Fibroblast of the conjunctiva (primary cell): ENCODE results near the gene STK10.
"Not testable (repeated sequence)": the region's sequence is repeated elsewhere in the genome, so short reads cannot be mapped to it uniquely, and the experiment has no call there.

Experiments used
- DNase-seq: peaks from one replicate; pipeline ENCODE4 v3.0.0-alpha.2; 2010; ENCODE audit warnings: low read depth

The STK10 gene

DNA sequence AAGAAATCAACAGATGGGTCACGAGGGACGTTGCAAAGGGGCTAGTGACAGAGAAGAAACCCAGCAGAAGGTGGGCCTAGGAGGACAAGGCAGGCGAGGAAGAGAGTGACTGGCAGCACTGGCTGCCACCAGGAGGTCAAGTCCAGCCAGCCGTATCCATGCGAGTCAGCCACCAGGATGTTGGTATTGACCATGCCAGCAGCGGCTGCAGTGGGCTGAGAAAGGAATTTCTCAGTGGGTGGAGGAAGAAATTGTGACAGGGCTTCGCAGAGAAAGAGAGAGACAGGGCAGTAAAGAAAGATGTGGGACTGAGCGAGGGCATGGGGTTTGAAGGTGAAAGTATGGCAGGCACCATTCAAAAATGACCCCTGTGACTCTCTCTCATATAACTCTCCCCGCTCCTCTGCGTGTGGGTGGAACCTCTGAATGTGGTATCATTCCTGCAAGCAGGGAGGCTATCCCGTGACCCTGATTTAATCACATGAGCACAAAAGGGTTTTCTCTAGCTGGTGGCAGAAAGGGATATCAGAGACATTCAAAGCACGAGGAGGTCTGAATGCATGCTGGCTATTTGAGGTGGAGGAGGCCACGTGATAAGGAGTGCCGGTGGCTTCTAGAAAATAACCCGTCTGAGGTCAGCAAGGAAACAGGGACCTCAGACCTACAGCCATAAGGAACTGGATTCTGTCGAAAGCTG is 136.2 kb downstream of the STK10 start:
- DNase-seq: no peak

DNA sequence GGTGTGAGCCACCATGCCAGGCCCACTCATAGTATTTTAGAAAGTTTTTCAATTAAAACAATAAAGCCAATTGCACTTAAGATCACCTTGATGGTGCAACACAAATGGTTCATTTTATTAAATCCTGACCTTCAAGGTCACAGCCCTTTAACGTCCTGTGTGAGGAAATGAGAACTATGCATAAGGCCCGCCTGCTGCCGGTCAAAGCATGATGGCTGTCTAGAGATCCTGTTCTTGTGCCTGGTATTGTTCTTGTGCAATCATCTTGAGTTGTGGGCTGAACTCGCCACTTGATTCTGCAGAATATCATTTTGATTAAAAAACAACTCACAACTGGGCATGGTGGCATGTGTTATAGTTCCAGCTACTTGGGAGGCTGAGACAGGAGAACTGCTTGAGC is 137.9 kb downstream of the STK10 start:
- no peak for DNase-seq

GRCh38 chr5:172049226-172049796 is 138.7 kb downstream of the STK10 start:
- no peak for DNase-seq

GRCh38 chr5:172048539-172049101 is 139.4 kb downstream of the STK10 start:
- DNase-seq: no peak

- DNase-seq: no peak
Measured at GRCh38 chr5:172048170-172048422, 139.9 kb downstream of the STK10 start.

DNA sequence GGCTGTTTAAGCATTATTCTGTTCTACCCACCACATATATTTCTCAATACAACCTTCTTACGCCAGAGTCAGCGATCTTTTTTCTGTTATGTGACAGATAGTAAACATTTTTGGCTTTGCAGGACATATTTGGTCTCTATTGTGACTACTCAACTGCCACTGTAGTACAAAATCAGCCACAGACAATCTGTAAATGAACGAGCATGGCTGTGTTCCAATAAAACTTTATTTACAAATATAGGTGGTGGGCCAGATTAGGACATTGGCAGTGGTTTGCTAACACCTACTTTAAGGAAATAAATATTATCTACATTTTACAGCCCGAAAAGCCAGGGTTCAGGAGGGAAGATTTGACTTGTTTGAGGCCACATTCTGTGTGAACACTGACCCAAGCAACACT is 141.4 kb downstream of the STK10 start:
- no peak for DNase-seq

- DNase-seq: no peak
Measured at GRCh38 chr5:172045315-172045632, 142.8 kb downstream of the STK10 start.

GRCh38 chr5:172044631-172045314 is 143.3 kb downstream of the STK10 start:
- DNase-seq: no peak

DNA sequence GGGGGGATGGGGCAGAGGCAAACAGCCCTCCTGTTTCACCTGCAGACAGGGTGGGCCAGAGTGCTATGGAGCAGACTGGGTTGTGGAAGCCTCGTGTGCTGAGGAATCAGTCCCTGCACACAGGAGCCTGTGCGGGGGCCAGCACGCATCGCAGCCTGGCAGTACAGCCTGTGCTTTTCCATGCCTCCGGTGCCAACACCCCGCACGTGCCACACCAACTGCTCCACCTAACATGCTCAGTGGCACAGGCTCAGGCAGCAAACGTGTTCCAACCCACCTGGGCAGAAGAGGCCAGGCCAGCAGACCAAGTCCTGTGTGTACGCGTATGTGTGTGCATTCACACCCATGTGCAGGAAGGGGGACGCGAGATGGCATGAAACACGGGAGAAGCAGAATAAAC is 144.2 kb downstream of the STK10 start:
- no peak for DNase-seq

DNA sequence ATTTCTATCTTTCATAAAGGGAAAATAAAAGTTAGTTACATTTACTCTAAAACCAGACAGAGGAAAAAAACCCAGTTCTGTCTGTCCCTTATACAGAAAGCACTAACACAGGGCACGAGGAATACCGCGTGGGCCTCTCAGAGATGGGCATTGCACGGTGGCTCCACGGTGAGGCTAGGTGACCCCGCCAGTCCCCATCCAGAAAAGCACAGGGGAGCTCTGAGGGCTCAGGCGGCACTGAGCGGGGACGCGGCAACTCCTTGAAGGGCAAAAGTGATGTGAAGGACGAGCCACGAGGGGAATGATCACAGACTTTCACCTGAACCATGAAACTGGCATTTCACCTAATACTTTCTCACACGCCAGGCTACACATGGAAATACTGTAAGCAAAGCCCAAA is 145.8 kb downstream of the STK10 start:
- DNase-seq: no peak

GRCh38 chr5:172038167-172038566 is 149.9 kb downstream of the STK10 start:
- DNase-seq: no peak

DNA sequence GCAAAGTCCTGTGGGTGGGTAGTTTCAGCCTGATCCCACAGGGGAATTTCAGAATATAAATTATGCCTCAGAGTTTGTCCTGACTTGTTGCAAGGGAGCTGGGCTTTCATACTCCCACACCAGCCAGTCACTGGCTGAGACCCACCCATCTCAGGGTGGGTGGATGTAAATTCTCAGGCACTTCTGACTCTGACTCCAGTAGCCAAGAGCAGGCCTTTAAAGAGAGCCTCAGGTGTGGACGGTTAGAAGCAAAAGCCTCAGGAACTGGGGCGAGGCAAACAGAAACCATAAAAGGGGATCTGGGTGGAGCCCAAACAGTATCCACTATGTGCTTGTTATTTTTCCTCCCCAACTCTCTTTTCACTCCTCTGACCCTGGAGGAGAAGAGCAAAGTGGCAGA is 153.0 kb downstream of the STK10 start:
- no peak for DNase-seq

DNA sequence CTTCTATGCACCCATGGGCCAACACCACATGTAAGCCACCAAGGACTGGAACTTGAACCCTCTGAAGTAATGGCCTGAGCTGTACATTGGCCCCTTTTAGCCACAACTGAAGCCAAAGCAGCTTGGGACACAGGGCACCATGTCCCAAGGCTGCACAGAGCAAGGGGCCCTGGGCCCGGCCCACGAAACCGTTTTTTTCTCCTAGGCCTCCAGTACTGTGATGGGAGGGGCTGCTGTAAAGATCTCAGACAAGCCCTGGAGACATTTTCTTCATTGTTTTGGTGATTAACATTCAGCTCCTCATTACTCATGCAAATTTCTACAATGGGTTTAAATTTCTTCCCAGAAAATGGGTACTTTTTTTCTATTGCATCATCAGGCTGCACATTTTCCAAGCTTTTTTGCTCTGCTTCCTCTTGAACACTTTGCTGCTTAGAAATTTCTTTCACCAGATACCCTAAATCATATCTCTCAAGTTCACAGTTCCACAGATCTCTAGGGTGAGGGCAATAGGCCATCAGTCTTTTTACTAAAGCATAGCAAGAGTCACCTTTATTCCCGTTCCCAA is 156.0 kb downstream of the STK10 start:
- no peak for DNase-seq

GRCh38 chr5:172029876-172030275 is 158.1 kb downstream of the STK10 start:
- DNase-seq: no peak

DNA sequence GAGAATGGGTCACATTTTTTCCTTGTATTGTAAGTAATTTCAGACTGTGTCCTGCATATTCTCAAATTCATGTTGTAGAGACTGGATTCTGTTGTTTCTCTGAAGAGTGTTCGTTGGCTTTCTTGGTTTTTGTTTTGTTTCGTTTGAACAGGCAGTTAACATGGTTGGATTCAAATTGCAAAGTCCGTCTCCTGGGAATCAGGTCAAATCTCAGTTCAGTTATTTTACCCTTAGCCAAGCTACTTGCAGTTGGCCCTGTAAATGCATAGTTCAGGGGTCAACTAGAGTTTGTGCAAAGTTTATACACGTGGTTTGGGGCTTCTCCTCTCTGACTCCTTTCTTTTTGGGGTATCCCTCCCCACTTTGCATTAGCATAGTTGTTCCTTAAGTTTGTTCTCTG is 159.9 kb downstream of the STK10 start:
- DNase-seq: no peak

DNA sequence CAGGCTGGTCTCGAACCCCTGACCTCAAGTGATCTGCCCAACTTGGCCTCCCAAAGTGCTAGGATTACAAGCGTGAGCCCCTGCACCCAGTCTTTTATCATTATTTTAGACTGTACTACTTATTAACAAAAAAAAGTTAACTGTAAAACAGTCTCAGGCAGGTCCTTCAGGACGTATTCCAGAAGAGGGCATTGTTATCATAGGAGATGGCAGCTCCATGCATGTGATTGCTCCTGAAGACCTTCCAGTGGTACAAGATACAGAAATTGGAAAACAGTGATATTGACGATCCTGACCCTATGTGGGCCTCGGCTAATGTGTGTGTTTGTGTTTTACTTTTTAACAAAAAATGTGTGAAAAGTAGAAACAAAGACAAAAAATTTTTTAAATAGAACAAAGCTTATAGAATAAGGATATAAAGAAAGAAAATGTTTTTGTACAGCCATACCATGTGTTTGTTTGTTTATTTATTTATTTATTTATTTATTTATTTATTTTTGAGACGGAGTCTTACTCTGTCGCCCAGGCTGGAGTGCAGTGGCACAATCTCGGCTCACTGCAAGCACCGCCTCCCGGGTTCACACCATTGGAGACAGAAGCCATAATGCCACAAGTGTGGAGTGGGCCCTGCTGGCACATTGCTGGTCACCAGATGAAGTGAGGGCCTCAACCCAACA is 167.8 kb downstream of the STK10 start:
- not testable (repeated sequence) for DNase-seq

DNA sequence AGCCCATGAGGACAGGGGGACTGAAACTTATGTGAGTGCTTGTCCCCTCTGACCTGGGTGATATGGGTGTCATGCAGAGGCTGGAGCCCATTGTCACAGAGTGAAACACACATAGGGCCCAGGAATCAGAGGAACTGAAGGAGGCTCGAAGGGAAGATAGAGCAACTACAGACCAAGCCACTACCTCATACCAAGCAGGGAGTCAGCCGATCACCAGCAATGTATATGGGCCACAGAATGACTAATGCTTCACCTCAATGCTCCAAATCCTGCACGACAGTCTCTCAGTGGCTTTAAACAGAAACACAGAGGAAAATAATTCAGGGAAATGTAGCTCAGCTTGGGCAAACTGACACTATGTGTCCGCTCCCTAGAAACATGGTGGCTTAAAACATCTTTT is 172.7 kb downstream of the STK10 start:
- DNase-seq: no peak

DNA sequence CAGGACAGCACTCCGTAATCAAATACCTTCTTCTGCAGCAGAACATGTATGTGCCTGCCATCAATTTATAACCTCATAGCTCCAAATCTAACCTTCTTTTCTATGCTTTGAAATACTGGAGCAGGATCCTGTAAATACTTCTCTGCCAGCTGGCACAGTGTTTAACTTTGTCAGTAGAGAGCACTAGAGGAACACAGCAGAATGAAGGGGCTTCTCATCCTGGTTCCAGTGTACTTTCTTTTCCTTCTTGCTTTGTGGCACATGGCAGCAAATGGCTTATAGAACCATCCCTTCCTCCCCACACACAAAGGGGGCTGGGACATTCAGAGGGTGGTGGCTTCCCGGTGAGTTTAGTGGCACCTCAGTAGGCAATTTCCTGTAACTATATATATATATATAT is 177.7 kb downstream of the STK10 start:
- no peak for DNase-seq

- DNase-seq: no peak
Measured at GRCh38 chr5:172009536-172010270, 178.3 kb downstream of the STK10 start.

DNA sequence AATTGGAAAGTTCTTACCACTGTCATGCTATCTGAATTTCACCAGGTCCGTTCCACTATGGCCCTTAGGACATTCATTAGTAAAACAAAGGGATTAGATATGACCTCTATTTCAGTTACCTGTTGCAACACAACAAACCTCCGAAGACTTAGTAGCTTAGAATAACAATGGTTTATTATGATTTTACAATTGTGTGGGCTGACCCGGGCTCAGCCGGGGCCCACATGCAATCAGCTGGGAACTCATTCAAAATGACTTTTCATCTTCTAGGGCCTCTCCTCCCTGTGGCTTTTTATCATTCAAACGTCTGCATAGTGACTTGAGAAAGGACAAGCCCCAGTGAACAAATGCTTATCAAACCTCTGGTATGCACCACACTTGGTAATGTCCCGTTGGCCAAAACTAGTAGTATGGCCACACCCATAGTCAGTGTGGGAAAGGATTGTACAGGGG is 179.3 kb downstream of the STK10 start:
- DNase-seq: no peak

DNA sequence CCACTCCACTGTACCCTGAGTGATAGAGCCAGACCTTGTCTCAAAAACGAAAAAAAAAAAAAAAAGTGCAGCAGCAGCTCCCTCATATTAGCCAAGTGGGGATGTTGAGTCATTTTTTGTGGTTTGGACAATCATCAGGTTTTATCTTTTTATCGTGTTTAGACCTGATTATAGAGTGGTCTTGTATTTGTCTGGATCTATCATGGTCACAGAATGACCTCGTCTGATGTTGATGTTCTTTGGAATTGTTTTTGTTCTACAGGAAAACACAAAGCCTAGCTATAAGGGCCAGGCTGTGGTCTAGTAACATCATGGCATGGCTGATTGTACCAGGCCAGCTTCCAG is 179.9 kb downstream of the STK10 start:
- no peak for DNase-seq
